GM18873 (cell line): ENCODE data around the gene HCRTR2.
"Not testable (repeated sequence)": the region's sequence is repeated elsewhere in the genome, so short reads cannot be mapped to it uniquely, and the experiment has no call there.

Source experiments
- ATAC-seq: cut with Tn5 transposase; IDR thresholded peaks from one replicate; pipeline ENCODE4 v1.9.1; 2021; ENCODE audit warnings: mild to moderate bottlenecking, moderate library complexity, moderate number of reproducible peaks; ENCODE audit not compliant: unreplicated experiment, low FRiP score

HCRTR2 gene

GRCh38 chr6:55210952-55211351 lies 36.6 kb downstream of the HCRTR2 start:
- ATAC-seq = no peak

DNA sequence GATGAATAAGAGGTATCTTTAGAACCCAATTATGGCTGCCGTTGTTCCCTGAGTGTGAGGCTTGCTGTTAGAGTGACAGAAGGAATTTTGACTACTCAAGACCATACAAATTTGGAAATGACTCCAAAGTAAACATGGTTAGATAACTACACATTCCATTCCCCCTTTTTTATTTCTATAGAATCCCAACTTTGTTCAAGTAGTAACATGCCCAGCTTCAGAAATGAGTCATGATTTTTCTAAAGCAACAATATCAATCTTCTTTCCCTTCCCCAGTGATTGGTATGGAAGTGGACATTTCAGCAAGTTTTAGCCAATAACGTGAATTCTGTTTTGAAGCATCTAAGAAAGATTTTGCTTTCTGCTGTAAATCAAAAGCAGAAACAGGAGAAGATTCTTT lies 37.8 kb downstream of the HCRTR2 start:
- ATAC-seq = no peak

DNA sequence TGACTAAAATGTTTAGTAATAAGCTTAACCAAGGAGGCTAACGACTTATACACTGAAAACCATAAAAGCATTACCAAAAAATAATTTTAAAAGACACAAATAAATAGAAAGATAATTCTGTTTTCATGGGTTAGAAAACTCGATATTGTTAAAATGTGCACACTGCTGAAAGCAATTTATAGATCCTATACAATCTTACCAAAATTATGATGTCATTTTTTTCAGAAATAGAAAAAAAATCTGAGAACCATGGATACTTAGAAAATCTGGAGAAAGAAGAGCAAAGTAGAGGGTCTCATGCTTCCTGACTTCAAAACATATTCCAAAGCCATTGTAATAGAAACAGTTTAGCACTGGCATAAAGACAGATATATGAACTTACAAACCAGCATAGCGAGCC lies 46.6 kb downstream of the HCRTR2 start:
- ATAC-seq = no peak

DNA sequence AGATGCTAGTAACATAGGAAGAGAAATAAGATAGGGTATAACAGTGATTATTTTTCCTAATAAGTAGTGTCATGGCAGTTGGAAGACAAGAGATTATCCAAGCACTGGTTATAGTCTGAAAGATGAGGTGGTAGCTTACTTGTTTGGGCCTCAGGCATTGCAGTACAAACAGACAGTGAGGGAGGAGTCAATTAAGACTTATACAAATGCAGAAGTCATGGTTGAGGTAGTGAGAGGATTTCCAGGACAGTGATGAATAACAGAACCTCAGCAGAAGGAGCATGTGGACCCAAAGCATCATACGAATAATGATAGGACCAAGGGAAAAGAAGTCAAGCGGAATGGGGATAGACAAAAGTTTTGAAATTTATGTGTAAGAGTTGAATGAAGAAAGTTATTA lies 53.5 kb downstream of the HCRTR2 start:
- ATAC-seq = no peak

DNA sequence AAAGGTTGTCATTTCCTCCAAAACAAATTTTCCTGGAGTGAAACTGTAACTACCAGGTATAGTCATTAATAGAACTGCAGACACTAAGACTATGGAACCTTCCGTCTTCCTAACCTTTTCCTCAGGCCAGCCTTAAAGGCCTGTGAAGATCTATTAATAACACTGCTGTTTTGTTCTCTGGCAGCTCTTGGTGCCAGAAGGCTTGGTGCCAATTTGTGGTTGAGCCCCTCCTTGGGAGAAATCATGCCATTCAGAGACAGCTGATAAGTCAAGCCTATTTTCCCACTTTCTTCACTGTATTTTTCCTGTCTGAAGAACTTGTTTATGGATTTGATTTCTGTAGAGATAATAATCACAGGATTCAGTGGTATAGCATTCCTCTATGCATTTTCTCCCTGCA lies 64.8 kb downstream of the HCRTR2 start:
- ATAC-seq = no peak

DNA sequence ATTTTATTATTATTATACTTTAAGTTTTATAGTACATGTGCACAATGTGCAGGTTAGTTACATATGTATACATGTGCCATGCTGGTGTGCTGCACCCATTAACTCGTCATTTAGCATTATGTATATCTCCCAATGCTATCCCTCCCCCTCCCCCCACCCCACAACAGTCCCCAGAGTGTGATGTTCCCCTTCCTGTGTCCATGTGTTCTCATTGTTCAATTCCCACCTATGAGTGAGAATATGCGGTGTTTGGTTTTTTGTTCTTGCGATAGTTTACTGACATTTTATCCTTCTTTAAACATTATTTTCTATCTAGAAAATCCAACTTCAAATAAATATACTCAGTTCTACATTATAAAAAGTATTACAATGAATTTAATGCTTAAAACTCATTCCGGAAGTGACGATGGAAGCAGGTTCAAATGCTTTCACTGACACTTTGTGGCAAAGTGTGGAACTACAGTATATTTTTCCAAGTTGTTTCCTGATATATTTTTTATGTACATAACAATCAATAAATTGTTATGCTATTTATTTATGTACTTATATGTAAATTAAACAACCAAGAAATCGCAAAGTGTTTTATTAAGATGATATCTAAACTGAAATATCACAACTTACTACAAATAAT lies 66.8 kb downstream of the HCRTR2 start:
- ATAC-seq = not testable (repeated sequence)

DNA sequence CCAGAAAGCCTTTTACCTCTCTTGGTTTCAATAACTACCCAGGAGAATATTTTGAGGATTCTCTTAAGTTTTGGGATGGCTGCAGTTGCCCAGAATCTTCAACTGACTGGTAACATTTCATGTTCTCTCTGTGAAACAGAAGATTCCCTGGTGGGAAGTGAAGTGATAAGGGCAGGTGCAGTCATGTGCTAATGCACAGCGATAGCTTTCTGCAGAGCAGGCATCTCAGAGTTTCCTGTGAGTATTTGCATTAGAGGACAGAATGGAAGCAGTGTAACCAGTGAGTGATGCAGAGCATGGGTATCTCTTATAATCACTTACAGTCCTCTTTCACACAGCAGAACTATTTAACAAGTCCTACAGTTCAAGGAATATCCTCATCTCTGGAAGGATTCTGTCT lies 76.1 kb downstream of the HCRTR2 start:
- no peak for ATAC-seq

GRCh38 chr6:55255113-55255512 lies 80.8 kb downstream of the HCRTR2 start:
- ATAC-seq = no peak

GRCh38 chr6:55260181-55260580 lies 85.9 kb downstream of the HCRTR2 start:
- no peak for ATAC-seq

GRCh38 chr6:55265409-55266114 lies 91.2 kb downstream of the HCRTR2 start:
- no peak for ATAC-seq

DNA sequence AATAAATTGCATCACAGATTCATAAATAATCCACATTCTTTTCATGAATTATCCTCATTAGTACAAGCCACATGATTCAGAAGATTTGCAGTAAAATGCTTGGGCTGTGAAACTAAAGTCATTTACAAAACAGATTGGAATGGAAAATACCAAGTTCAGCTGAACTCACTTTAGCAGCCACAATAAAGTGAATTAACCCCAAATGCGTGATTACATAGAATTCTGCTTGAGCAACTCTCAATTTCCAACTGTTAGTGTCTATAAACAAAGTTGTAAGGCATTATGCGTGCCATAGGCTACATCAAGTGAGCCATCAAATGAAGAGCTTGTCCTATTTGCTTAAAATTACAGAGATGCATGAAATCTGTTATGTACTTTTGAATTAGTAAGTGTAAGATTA lies 92.6 kb downstream of the HCRTR2 start:
- ATAC-seq = no peak

GRCh38 chr6:55276745-55277530 lies 102.6 kb downstream of the HCRTR2 start:
- no peak for ATAC-seq

GRCh38 chr6:55277646-55278045 lies 103.3 kb downstream of the HCRTR2 start:
- ATAC-seq = no peak

DNA sequence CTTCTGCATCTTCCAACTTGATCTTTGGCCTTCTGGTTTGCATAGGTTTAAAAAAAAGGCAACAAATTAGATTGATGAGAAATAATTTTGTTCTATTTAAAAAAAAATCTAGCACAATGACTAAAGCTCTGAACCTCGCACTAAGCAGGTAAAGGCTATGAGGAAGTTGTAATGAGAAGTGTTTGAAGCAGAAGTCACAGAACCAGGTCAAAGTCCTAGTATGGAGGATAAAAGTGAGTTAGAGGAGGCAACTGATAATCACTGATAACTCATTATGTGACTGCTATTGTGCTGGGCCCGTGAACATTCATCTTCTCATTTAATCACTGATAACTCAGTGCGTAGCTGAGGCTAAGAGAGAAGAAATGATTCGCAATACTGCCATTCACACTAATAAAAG lies 106.9 kb downstream of the HCRTR2 start:
- ATAC-seq = no peak

GRCh38 chr6:55282115-55282514 lies 107.8 kb downstream of the HCRTR2 start:
- ATAC-seq = no peak

DNA sequence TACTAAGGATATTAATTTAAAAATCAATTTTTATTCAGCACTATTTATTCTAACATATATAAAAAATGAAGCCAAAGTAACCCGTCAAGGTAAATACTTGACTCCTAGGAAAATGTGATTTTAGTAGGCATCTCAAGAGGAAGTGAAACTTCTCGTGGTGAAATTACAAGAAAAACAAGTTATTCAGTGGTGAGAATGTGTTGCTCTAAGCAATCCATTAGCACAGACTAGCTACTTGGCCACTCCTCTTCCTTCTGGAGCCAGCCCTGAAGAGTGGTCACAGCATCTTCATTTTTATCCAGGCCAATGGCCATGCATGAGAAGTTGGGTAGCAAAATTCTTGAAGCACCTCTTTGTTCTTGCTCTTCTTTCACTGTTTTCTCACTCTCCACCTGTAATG lies 112.5 kb downstream of the HCRTR2 start:
- no peak for ATAC-seq

DNA sequence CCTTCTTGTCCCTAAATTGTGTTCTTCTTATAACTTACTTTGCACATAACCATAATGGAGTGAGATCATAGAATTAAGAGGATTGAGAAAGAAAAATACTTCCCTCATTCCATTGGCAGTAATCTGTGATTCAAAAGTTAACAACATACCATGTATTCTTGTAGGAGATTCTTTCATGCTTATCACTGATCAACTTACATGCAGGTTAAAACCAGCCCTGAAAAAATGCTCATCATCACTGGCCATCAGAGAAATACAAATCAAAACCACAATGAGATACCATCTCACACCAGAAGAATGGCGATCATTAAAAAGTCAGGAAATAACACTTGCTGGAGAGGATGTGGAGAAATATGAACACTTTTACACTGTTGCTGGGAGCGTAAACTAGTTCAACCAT lies 116.4 kb downstream of the HCRTR2 start:
- ATAC-seq = no peak

DNA sequence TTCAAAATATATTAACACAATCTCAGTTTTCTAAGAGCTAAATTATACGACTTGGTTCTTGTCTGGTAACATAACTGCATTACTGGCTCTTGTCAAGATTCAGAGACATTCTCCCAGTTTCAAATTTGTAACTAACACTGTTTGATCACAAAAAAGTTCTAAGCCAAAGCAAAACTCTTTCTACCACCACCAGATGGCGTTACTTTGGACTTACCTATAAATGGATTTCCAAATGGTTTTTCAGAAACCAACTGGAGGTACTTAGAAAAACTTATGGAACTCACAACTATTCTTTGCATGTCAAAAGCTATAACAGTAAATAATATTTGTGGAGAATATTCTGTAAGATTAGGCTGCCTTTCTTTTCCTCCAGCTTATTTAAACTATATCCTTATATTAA lies 118.8 kb downstream of the HCRTR2 start:
- ATAC-seq = no peak

DNA sequence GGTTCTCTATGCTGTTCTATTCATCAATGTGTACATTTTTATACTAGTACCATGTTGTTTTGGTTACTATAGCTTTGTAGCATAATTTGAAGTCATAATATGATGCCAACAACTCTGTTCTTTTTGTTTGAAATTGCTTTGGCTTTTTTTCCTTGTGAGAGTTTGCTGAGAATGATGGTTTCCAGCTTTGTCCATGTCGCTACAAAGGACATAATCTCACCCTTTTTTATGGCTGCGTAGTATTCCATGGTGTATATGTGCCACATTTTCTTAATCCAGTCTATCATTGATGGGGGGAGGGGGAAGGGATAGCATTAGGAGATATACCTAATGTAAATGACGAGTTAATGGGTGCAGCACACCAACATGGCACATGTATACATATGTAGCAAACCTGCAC lies 122.9 kb downstream of the HCRTR2 start:
- ATAC-seq = not testable (repeated sequence)

- ATAC-seq = no peak
Observed at GRCh38 chr6:55299286-55299985, 125.1 kb downstream of the HCRTR2 start.

GRCh38 chr6:55304747-55305146 lies 130.4 kb downstream of the HCRTR2 start:
- ATAC-seq = no peak
